Measurements from ENCODE around the gene KSR2. TPM values are rescaled to one million over a fixed set of nuclear protein-coding genes. Genes with fewer than 3 reads are reported as not detected.

Gene KSR2
- total and polyA plus RNA-seq, 2 donors (not counting 3 experiments of a cell fraction or from before 2014, with no cell fraction given) = 2.1 to 5.2 TPM

DNA sequence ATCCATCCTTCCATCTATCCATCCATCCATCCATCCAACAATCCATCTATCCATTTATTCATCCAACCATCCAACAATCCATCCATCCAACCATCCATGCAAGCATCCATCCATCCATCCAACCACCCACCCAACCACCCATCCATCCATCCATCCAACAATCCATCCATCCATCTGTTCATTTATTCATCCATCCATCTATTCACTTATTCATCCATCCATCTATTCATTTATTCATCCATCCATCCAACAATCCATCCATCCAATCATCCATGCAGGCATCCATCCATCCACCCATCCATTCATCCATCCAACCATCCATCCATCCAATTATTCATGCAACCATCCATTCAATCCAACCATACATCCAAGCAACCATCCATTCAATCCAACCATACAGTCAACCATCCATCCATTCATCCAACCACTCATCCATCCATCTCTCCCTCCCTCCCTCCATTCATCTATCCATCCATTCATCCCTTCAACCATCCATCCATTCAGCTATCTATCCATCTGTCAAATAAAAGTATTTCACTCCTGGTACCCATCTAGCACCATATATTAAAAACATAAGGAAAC is 86.1 kb downstream of the KSR2 start:
- H3K79me2 ChIP-seq (ENCODE audit: control insufficient read depth, insufficient read depth, low read length) = no peaks in the 10 kb centered on the region
- no peaks in the 10 kb centered on the region for H3K36me3 ChIP-seq (ENCODE audit: control insufficient read depth in 2 of 2, extremely low read depth in 1 of 2, insufficient read depth in 2 of 2, low read length in 2 of 2)
- no peaks in the 10 kb centered on the region for H3K9me1 ChIP-seq (replicated peaks; ENCODE audit: control insufficient read depth, extremely low read depth, insufficient read depth, low read length)
- no peak for FAIRE-seq
- ChIA-PET CTCF (no interaction called here), POLR2A (no interaction called here)
- no peak overlapping the region for H3K4me3 ChIP-seq (replicated peaks in 1 of 3; ENCODE audit: insufficient read depth in 1 of 3, low read depth in 1 of 3, low read length in 3 of 3)
- no peak for DNase-seq (ENCODE audit: low read depth, low spot score)
- TF ChIP-seq FOS (IDR thresholded peaks at IDR 0.05; ENCODE audit: borderline replicate concordance, insufficient read depth, low read length) = no peak
- TF ChIP-seq POLR2A (IDR thresholded peaks at IDR 0.05; ENCODE audit: low read depth, low read length) = no peak
- no peak for TF ChIP-seq MYC (IDR thresholded peaks at IDR 0.05; ENCODE audit: low read depth, low read length)
- no peak for TF ChIP-seq POLR2AphosphoS5 (IDR thresholded peaks at IDR 0.05; ENCODE audit: insufficient read depth, low read depth, low read length)
- no peak for TF ChIP-seq GATA2 (IDR thresholded peaks at IDR 0.05; ENCODE audit: insufficient read depth, insufficient read length, low read depth, low read length)
- TF ChIP-seq, protein P1, sequence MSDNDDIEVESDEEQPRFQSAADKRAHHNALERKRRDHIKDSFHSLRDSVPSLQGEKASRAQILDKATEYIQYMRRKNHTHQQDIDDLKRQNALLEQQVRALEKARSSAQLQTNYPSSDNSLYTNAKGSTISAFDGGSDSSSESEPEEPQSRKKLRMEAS (IDR thresholded peaks at IDR 0.05; ENCODE audit: insufficient read depth, insufficient read length) = no peak
- TF ChIP-seq, protein P2, sequence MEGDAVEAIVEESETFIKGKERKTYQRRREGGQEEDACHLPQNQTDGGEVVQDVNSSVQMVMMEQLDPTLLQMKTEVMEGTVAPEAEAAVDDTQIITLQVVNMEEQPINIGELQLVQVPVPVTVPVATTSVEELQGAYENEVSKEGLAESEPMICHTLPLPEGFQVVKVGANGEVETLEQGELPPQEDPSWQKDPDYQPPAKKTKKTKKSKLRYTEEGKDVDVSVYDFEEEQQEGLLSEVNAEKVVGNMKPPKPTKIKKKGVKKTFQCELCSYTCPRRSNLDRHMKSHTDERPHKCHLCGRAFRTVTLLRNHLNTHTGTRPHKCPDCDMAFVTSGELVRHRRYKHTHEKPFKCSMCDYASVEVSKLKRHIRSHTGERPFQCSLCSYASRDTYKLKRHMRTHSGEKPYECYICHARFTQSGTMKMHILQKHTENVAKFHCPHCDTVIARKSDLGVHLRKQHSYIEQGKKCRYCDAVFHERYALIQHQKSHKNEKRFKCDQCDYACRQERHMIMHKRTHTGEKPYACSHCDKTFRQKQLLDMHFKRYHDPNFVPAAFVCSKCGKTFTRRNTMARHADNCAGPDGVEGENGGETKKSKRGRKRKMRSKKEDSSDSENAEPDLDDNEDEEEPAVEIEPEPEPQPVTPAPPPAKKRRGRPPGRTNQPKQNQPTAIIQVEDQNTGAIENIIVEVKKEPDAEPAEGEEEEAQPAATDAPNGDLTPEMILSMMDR (IDR thresholded peaks at IDR 0.05; ENCODE audit: extremely low read depth in 1 of 2, insufficient read depth in 1 of 2, low read depth in 1 of 2, low read length in 2 of 2) = no peak
- no peak for TF ChIP-seq EZH2 (IDR thresholded peaks at IDR 0.05; ENCODE audit: borderline replicate concordance, low read depth, low read length, severe bottlenecking)
- no peak for TF ChIP-seq JUN (IDR thresholded peaks at IDR 0.05; ENCODE audit: borderline replicate concordance, insufficient read depth, insufficient read length, low read depth)
- dilution Hi-C loops (cut with MboI; ENCODE audit: extremely low pct_ligation_motif_present, low sequenced_read_pairs) = no loop called here
- BruUV-seq (replicated peaks) = no TSS peak
- H3K9ac ChIP-seq (replicated peaks; ENCODE audit: extremely low read depth, insufficient read depth, low read length) = no peak overlapping the region
- no peak overlapping the region for H2AFZ ChIP-seq (ENCODE audit: low read depth, low read length)
- peaks cover 4 to 5% of the 10 kb centered on the region in 2 experiments for H3K27me3 ChIP-seq (ENCODE audit: control insufficient read depth in 2 of 2, insufficient read depth in 2 of 2, low read length in 2 of 2)
- no peak overlapping the region for H3K27ac ChIP-seq (ENCODE audit: insufficient read depth, low read depth, low read length)
- H3K4me2 ChIP-seq (ENCODE audit: insufficient read depth, low read length) = no peak overlapping the region
- H3K4me1 ChIP-seq (ENCODE audit: control insufficient read depth, extremely low read depth, insufficient read depth, low read length) = no peaks in the 10 kb centered on the region
- H4K20me1 ChIP-seq (replicated peaks; ENCODE audit: control insufficient read depth, extremely low read depth, insufficient read depth, low read length) = no peaks in the 10 kb centered on the region
- intact Hi-C loops (cut with micrococcal nuclease) = no loop called here
- H3K9me3 ChIP-seq (replicated peaks; ENCODE audit: control insufficient read depth, insufficient read depth, low read length) = no peaks in the 10 kb centered on the region

Measured in endothelial cell of umbilical vein (primary cell).